Iris pigment epithelial cell (primary cell): ENCODE data around the gene CACNA2D1.
A peak's percentile ranks its signal among the peaks of the same experiment; 100 is the strongest.

ENCODE experiments used
- DNase-seq: peaks from one replicate; pipeline ENCODE4 v3.0.0-alpha.2; 2011; ENCODE audit warnings: low read depth

Gene CACNA2D1

GRCh38 chr7:82443547-82444219 lies at the start of gene CACNA2D1:
Gene CACNA2D1, minus strand, starts transcription at chr7:82443777.
- peak; percentile 91 for DNase-seq

- DNase-seq, result peak; percentile 40
Observed at GRCh38 chr7:82481499-82482097, 38.0 kb upstream of the CACNA2D1 start.

GRCh38 chr7:82477733-82478515 lies 34.3 kb upstream of the CACNA2D1 start:
- DNase-seq, result no peak

- DNase-seq, result no peak
Observed at GRCh38 chr7:82472966-82473365, 29.4 kb upstream of the CACNA2D1 start.

GRCh38 chr7:82471351-82472020 lies 27.9 kb upstream of the CACNA2D1 start:
- DNase-seq, result no peak

GRCh38 chr7:82469207-82469606 lies 25.6 kb upstream of the CACNA2D1 start:
- DNase-seq, result no peak

GRCh38 chr7:82468435-82468834 lies 24.9 kb upstream of the CACNA2D1 start:
- peak; percentile 12 for DNase-seq

- DNase-seq, result no peak
Observed at GRCh38 chr7:82467020-82467419, 23.4 kb upstream of the CACNA2D1 start.

- no peak for DNase-seq
Observed at GRCh38 chr7:82464372-82464771, 20.8 kb upstream of the CACNA2D1 start.

- DNase-seq, result no peak
Observed at GRCh38 chr7:82455295-82455694, 11.7 kb upstream of the CACNA2D1 start.

GRCh38 chr7:82450759-82451158 lies 7.2 kb upstream of the CACNA2D1 start:
- no peak for DNase-seq

- DNase-seq, result no peak
Observed at GRCh38 chr7:82449910-82450309, 6.3 kb upstream of the CACNA2D1 start.

- DNase-seq, result no peak
Observed at GRCh38 chr7:82446897-82447296, 3.3 kb upstream of the CACNA2D1 start.

- no peak for DNase-seq
Observed at GRCh38 chr7:82445271-82445670, 1.7 kb upstream of the CACNA2D1 start.

GRCh38 chr7:82444220-82444909 lies 788 bp upstream of the CACNA2D1 start:
- DNase-seq, result peak; percentile 15

- DNase-seq, result no peak
Observed at GRCh38 chr7:82443036-82443546, 486 bp downstream of the CACNA2D1 start.

- peak; percentile 32 for DNase-seq
Observed at GRCh38 chr7:82442492-82443035, 1.0 kb downstream of the CACNA2D1 start.

- peak; percentile 30 for DNase-seq
Observed at GRCh38 chr7:82441669-82442478, 1.7 kb downstream of the CACNA2D1 start.

- no peak for DNase-seq
Observed at GRCh38 chr7:82438521-82438920, 5.1 kb downstream of the CACNA2D1 start.

- DNase-seq, result no peak
Observed at GRCh38 chr7:82435769-82436168, 7.8 kb downstream of the CACNA2D1 start.
